ENCODE measurements around the gene PDGFRA. TPM values are rescaled to one million over a fixed set of nuclear protein-coding genes. Genes with fewer than 3 reads are reported as not detected.
"Not testable (repeated sequence)": the region's sequence is repeated elsewhere in the genome, so short reads cannot be mapped to it uniquely, and the experiment has no call there.

The PDGFRA gene
- polyA plus RNA-seq, 1 donor from 2014 or later = not detected

DNA sequence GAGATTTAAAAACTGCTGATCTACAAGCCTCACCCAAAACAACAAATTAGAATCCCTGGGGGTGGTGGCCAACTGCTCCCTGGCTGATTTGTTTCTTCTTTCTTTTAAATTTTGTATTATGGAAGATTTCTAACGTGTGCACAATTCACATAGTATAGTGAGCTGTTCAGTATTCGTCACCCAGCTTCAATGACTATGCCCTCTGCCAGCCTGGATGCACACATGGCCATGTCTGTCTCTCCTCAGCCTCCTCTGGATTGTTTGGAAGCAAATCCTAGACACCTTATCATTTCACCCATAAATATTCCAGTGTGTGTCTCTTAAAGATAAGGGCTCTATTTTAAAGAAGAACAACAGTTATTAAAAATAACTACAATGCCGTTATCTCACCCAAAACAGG is 61.9 kb downstream of the PDGFRA start:
- peaks cover 9% of the 10 kb centered on the region for H3K27me3 Mint-ChIP-seq
- peaks cover 0 to 9% (median 0%) of the 10 kb centered on the region in 3 donors for H3K9me3 Mint-ChIP-seq
- no peak overlapping the region for H3K27ac Mint-ChIP-seq
- H3K4me1 Mint-ChIP-seq = no peaks in the 10 kb centered on the region
- no peaks in the 10 kb centered on the region for H3K36me3 Mint-ChIP-seq
- H3K4me3 Mint-ChIP-seq = no peak overlapping the region

GRCh38 chr4:54296548-54297203 is 67.6 kb downstream of the PDGFRA start:
- Mint-ChIP-seq H3K4me3 (no peak overlapping the region), H3K27me3 (peaks cover 13% of the 10 kb centered on the region), H3K4me1 (no peaks in the 10 kb centered on the region), H3K36me3 (peaks cover 2% of the 10 kb centered on the region), H3K27ac (no peak overlapping the region), H3K9me3 (peaks cover 0 to 3% (median 0%) of the 10 kb centered on the region in 3 donors)

DNA sequence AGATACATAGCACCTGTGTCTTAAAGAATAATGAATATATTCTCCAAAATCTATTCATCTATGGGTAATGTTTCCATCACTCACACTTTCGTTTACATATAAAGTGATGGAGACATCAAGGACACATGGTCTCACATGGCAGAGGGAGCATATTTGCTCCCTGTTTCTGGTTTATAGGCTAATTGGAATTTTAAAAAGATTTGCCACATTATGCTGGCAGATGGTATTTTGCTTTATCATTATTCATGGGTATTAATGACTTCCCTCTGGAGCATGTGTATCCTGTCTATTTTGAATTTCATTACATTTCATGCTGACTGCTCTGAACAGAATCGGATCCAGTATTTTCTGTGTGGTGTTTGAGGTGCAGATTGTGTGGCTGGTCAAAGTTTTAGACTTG is 79.0 kb downstream of the PDGFRA start:
- Mint-ChIP-seq H3K27me3 (peaks cover 15% of the 10 kb centered on the region), H3K4me1 (no peaks in the 10 kb centered on the region), H3K9me3 (peaks cover 0 to 25% (median 12%) of the 10 kb centered on the region in 3 donors), H3K4me3 (no peak overlapping the region), H3K36me3 (peaks cover 1% of the 10 kb centered on the region), H3K27ac (no peak overlapping the region)

DNA sequence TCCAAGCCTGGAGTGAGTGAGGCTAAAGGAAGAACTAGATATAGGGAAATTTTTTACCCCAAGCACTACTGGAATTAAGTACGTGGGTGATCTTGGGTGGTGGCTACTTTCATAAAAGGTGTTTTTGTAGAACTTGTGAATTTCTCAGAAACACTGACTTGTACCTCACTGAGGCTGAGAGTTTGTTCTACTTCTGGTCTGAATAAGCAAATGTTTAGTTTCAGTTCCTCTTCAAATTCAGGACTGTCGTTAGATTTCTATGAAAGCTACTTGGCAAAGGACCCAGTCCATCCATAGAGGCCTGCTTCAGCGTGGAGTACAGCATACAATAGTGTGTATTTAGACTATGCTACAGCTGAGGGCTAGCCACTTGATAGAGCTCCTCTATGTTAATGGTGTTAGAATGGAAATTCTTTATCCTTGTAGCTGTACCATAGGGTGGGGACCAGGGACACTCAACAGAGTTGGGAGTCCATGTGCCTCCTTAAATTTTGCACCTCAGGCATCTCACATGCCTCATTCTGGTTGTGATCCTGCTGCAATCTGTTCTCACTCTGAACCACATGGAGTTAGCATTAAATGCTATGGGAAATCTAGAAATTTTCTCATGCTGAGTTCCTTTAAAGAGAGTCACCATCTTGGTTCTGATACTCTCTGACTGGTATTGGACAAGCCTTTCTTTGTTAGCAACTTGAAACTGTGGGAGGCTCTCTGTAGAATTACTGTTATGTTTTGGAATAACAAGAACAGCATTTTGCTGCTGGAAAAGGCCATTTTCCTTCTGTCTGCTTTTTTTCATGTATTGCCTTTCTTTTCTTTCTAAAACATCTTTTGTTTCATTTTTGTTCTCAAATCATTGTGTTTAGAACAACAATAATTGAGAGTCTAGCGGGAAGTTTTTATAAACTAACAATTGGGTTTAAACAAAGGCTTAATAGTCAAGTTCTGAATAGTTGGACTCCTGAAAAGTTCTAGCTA is 86.8 kb downstream of the PDGFRA start:
- no peaks in the 10 kb centered on the region for H3K9me3 Mint-ChIP-seq
- peaks cover 2% of the 10 kb centered on the region for H3K27me3 Mint-ChIP-seq
- H3K36me3 Mint-ChIP-seq = peaks cover 2% of the 10 kb centered on the region
- H3K27ac Mint-ChIP-seq = peak overlapping the region in 1 of 3 donors; percentile 59
- peak overlapping the region in 2 of 4 donors; percentile 61 to 74 for H3K4me3 Mint-ChIP-seq
- peaks cover 25 to 31% (median 26%) of the 10 kb centered on the region in 3 donors for H3K4me1 Mint-ChIP-seq

- H3K27ac Mint-ChIP-seq = no peak overlapping the region
- H3K4me3 Mint-ChIP-seq = no peak overlapping the region
- peaks cover 25 to 34% (median 26%) of the 10 kb centered on the region in 3 donors for H3K4me1 Mint-ChIP-seq
- no peaks in the 10 kb centered on the region for H3K9me3 Mint-ChIP-seq
- H3K27me3 Mint-ChIP-seq = no peaks in the 10 kb centered on the region
- H3K36me3 Mint-ChIP-seq = peaks cover 4% of the 10 kb centered on the region
Measured at GRCh38 chr4:54317690-54318089, 88.6 kb downstream of the PDGFRA start.

DNA sequence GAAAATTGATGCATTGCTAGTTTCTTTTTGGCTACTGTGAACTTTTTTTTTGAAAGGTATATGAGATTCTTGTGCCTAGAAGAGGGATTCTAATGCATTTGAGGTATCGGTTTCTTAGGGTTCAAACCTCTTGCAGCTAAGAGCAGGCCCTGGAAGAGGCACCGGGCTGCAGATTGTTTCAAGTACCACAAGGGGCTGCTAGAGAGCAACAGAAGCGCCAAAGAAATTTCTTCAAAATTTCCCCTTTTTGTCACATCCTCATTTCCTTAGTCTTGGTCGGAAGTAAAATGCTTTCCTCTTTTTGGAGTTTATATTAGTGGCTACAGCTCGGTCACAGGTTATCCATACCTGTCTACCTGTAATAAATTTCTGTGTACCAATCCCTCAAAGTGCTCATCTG is 89.8 kb downstream of the PDGFRA start:
- peak overlapping the region in 1 of 4 donors; percentile 51 for H3K4me3 Mint-ChIP-seq
- H3K36me3 Mint-ChIP-seq = peaks cover 4% of the 10 kb centered on the region
- peaks cover 25 to 34% (median 26%) of the 10 kb centered on the region in 3 donors for H3K4me1 Mint-ChIP-seq
- H3K27ac Mint-ChIP-seq = peak overlapping the region in 1 of 3 donors; percentile 61
- H3K27me3 Mint-ChIP-seq = peaks cover under 1% of the 10 kb centered on the region
- no peaks in the 10 kb centered on the region for H3K9me3 Mint-ChIP-seq

- Mint-ChIP-seq H3K27me3 (peaks cover 1% of the 10 kb centered on the region), H3K9me3 (no peaks in the 10 kb centered on the region), H3K36me3 (peaks cover 4% of the 10 kb centered on the region), H3K4me1 (peaks cover 7 to 19% (median 11%) of the 10 kb centered on the region in 3 donors), H3K27ac (peak overlapping the region in 1 of 3 donors; percentile 35), H3K4me3 (no peak overlapping the region)
Measured at GRCh38 chr4:54320826-54321685, 92.0 kb downstream of the PDGFRA start.

DNA sequence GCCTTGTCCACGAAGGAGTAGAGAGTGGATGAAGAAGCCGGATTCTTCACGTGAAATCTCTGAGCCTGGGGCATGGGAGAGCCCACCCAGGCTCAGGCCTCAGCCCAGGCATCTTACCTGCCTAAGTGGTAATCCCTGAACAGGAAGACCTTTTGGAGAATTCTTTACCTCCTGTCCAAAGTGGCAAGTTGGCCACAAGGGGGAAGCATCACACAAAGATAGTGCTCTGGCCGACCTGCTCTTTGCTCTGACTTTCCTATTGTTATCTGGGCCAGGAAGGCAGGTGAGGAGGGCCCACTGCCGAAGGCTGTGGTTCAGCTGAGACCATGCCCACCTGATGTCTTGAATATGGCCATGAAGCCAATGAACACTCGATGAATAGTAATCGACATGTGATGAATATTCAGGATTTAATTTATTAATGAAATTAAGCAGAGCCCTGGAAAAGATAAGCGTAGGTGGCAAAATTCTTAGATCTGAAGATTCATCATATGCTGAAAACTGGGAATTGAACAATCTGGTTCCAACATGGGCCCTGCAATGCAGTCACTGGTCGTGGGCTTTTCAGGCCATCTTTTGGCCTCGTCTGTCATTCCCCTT is 93.8 kb downstream of the PDGFRA start:
- H3K4me3 Mint-ChIP-seq = no peak overlapping the region
- H3K9me3 Mint-ChIP-seq = no peaks in the 10 kb centered on the region
- H3K36me3 Mint-ChIP-seq = peaks cover 2% of the 10 kb centered on the region
- peaks cover 5 to 15% (median 5%) of the 10 kb centered on the region in 3 donors for H3K4me1 Mint-ChIP-seq
- H3K27me3 Mint-ChIP-seq = peaks cover 1% of the 10 kb centered on the region
- no peak overlapping the region for H3K27ac Mint-ChIP-seq

DNA sequence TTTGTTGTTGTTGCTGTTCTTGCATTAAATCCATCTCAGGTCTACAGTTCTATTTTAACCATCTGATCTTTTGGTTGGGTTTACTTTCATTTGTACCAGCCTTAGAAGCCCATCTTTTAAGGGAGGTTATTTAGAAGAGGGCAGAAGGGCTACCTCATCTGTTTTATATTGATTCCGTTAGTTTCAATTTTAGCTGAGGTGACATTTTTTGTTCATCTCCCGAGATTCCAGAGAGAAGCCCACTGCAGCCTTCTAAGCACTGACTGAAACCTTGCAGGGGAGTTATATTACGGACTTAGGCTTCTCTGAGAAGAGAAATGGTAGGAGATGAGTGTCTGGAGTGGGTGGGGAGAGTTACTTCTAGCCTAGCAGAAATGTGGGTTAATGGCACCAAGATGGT is 101.8 kb downstream of the PDGFRA start:
- Mint-ChIP-seq H3K36me3 (peaks cover 2% of the 10 kb centered on the region), H3K27ac (no peak overlapping the region), H3K4me3 (no peak overlapping the region), H3K9me3 (peaks cover 0 to 2% (median 0%) of the 10 kb centered on the region in 3 donors), H3K27me3 (peaks cover 7% of the 10 kb centered on the region), H3K4me1 (peaks cover 0 to 2% (median 1%) of the 10 kb centered on the region in 3 donors)

DNA sequence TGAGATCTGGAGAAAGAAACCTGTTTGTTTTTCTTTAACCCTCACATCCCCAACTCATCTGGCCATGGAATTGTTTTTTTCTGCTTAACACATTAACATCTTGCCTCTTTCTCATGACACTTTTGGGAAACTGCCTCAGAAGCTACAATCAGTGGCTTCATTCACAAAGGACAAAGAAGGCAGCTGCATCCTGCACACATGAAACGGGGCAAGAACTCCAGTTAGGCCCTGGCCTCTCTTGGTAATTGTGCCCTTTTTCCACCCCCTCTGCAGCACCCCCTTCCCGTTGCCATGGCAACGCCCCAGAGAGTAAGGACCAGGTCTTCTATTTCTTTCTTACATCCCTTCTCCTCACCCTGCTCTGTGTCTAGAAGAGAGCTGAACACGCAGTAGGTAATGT is 103.4 kb downstream of the PDGFRA start:
- H3K27ac Mint-ChIP-seq = no peak overlapping the region

GRCh38 chr4:54333657-54334056 is 104.6 kb downstream of the PDGFRA start:
- peak overlapping the region in 1 of 3 donors; percentile 6 for H3K27ac Mint-ChIP-seq
- peaks cover 0 to 2% (median 0%) of the 10 kb centered on the region in 3 donors for H3K9me3 Mint-ChIP-seq
- peaks cover 2% of the 10 kb centered on the region for H3K36me3 Mint-ChIP-seq
- no peak overlapping the region for H3K4me3 Mint-ChIP-seq
- peaks cover 0 to 2% (median 1%) of the 10 kb centered on the region in 3 donors for H3K4me1 Mint-ChIP-seq
- peaks cover 10% of the 10 kb centered on the region for H3K27me3 Mint-ChIP-seq

More for the DNA sequence above, 103.4 kb downstream of the PDGFRA start:
- peaks cover 0 to 2% (median 0%) of the 10 kb centered on the region in 3 donors for H3K9me3 Mint-ChIP-seq
- H3K36me3 Mint-ChIP-seq = peaks cover 2% of the 10 kb centered on the region
- peaks cover 10% of the 10 kb centered on the region for H3K27me3 Mint-ChIP-seq
- H3K4me3 Mint-ChIP-seq = no peak overlapping the region
- peaks cover 0 to 2% (median 1%) of the 10 kb centered on the region in 3 donors for H3K4me1 Mint-ChIP-seq

- Mint-ChIP-seq H3K27ac (peak overlapping the region in 1 of 3 donors; percentile 9), H3K27me3 (peaks cover 10% of the 10 kb centered on the region)
- H3K4me1 Mint-ChIP-seq, H3K4me3 Mint-ChIP-seq, H3K9me3 Mint-ChIP-seq, H3K36me3 Mint-ChIP-seq: not testable (repeated sequence)
Measured at GRCh38 chr4:54334769-54335168, 105.7 kb downstream of the PDGFRA start.

DNA sequence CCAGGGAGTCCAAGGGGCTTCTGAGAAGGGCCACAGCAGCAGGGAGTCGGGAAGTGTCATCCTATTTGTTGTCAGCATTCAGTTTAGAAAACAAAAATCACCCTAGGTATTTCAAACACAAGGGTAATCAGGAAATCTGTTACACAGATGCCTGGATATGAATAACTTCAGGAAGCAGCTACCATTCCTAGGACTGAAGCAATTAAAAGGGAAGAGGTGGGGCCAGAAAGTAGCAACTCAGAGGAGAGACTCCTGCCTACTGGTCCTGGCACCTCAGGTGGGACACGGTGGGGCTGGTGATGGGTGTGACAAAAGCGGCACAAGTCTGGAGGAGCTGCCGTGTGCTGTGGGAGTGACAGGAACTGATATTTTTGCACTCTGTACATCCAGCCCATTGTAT is 107.9 kb downstream of the PDGFRA start:
- no peak overlapping the region for H3K27ac Mint-ChIP-seq
- peaks cover 2% of the 10 kb centered on the region for H3K36me3 Mint-ChIP-seq
- H3K4me3 Mint-ChIP-seq = no peak overlapping the region
- peaks cover 0 to 2% (median 0%) of the 10 kb centered on the region in 3 donors for H3K9me3 Mint-ChIP-seq
- peaks cover 10% of the 10 kb centered on the region for H3K27me3 Mint-ChIP-seq
- peaks cover 0 to 2% (median 1%) of the 10 kb centered on the region in 3 donors for H3K4me1 Mint-ChIP-seq

DNA sequence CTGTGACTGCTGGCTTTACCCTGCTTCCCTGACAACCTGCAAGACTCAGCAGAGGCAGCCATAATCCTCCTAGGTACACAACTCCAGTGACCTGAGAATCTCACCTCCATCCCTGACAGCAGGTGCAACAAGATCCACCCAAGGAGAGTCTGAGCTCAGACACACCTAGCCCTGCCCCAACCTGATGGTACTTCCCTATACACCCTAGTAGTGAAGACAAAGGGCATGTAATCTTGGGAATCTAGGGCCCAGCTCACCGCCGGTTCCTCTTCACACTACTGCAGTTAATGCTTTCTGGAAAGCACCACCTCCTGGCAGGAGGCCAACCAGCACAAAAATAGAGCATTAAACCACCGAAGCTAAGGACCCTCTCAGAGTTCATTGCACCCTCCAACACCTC is 113.0 kb downstream of the PDGFRA start:
- H3K4me3 Mint-ChIP-seq, H3K27ac Mint-ChIP-seq, H3K27me3 Mint-ChIP-seq, H3K4me1 Mint-ChIP-seq, H3K36me3 Mint-ChIP-seq, H3K9me3 Mint-ChIP-seq: not testable (repeated sequence)

All from IgD-negative memory B cell (primary cell).